GM06990 (cell line): ENCODE results near the gene SEC16B.

Source experiments
- DNase-seq: peaks from one replicate; pipeline ENCODE4 v3.0.0-alpha.2; 2011; ENCODE audit not compliant: insufficient read length; ENCODE audit errors: extremely low read depth
- H3K27me3 ChIP-seq: replicated peaks from 2 replicates; pipeline ENCODE4 v1.6.0; 2011; ENCODE audit warnings: low read length; ENCODE audit not compliant: control insufficient read depth, insufficient read depth
- H3K36me3 ChIP-seq: 2 replicates; pipeline ENCODE4 v1.5.1; 2011; ENCODE audit warnings: low read length; ENCODE audit not compliant: control insufficient read depth, insufficient read depth
- H3K4me3 ChIP-seq: replicated peaks from 2 replicates; pipeline ENCODE4 v1.5.1; 2011; ENCODE audit warnings: low read depth, mild to moderate bottlenecking, control low read depth, low read length
- CTCF ChIP-seq: IDR thresholded peaks from 2 replicates; pipeline ENCODE4 v1.5.1; 2011; ENCODE audit warnings: low read length, control low read depth, mild to moderate bottlenecking, inconsistent platforms; ENCODE audit not compliant: insufficient read depth, poor library complexity, severe bottlenecking

SEC16B gene

GRCh38 chr1:177923441-177923840, 46.4 kb downstream of the SEC16B start:
- no peaks in the 10 kb centered on the region for H3K36me3 ChIP-seq
- no peak for TF ChIP-seq CTCF
- DNase-seq: no peak
- H3K4me3 ChIP-seq: no peak overlapping the region
- no peaks in the 10 kb centered on the region for H3K27me3 ChIP-seq

- no peaks in the 10 kb centered on the region for H3K27me3 ChIP-seq
- no peak for TF ChIP-seq CTCF
- no peaks in the 10 kb centered on the region for H3K36me3 ChIP-seq
- no peak for DNase-seq
- no peak overlapping the region for H3K4me3 ChIP-seq
Measured at GRCh38 chr1:177922209-177922608, 47.6 kb downstream of the SEC16B start.

- H3K27me3 ChIP-seq: no peaks in the 10 kb centered on the region
- no peak overlapping the region for H3K4me3 ChIP-seq
- TF ChIP-seq CTCF: no peak
- no peak for DNase-seq
- H3K36me3 ChIP-seq: no peaks in the 10 kb centered on the region
Measured at GRCh38 chr1:177921590-177921989, 48.3 kb downstream of the SEC16B start.

GRCh38 chr1:177920091-177920490, 49.8 kb downstream of the SEC16B start:
- Histone ChIP-seq H3K36me3 (no peaks in the 10 kb centered on the region), H3K4me3 (no peak overlapping the region), H3K27me3 (no peaks in the 10 kb centered on the region)
- TF ChIP-seq CTCF: no peak
- no peak for DNase-seq

GRCh38 chr1:177915641-177916040, 54.2 kb downstream of the SEC16B start:
- no peaks in the 10 kb centered on the region for H3K36me3 ChIP-seq
- no peak overlapping the region for H3K4me3 ChIP-seq
- no peaks in the 10 kb centered on the region for H3K27me3 ChIP-seq
- no peak for DNase-seq
- no peak for TF ChIP-seq CTCF

GRCh38 chr1:177914603-177915002, 55.3 kb downstream of the SEC16B start:
- Histone ChIP-seq H3K36me3 (no peaks in the 10 kb centered on the region), H3K4me3 (no peak overlapping the region), H3K27me3 (no peaks in the 10 kb centered on the region)
- no peak for TF ChIP-seq CTCF
- DNase-seq: no peak
